Left ventricle myocardium inferior (tissue), 1 donor: Measurements from ENCODE around the gene NRGN. TPM values are rescaled to one million over a fixed set of nuclear protein-coding genes. Genes with fewer than 3 reads are reported as not detected.

Experiments
- DNase-seq: peaks from one replicate; pipeline ENCODE4 v3.0.0-alpha.2; 2020
- H3K27ac ChIP-seq: fragments of 200-600 bp; replicated peaks from 2 replicates; pipeline ENCODE4 v1.8.0; 2021
- H3K27me3 ChIP-seq: fragments of 200-600 bp; 2 replicates; pipeline ENCODE4 v1.8.0; 2021; ENCODE audit warnings: low read depth
- H3K36me3 ChIP-seq: fragments of 200-600 bp; 2 replicates; pipeline ENCODE4 v1.8.0; 2021
- H3K4me1 ChIP-seq: fragments of 200-600 bp; 2 replicates; pipeline ENCODE4 v1.8.0; 2021
- H3K4me3 ChIP-seq: fragments of 200-600 bp; 2 replicates; pipeline ENCODE4 v1.8.0; 2021; ENCODE audit warnings: mild to moderate bottlenecking, moderate library complexity
- H3K9me3 ChIP-seq: fragments of 200-600 bp; replicated peaks from 2 replicates; pipeline ENCODE4 v1.8.0; 2021
- intact Hi-C: fragments of 100-400 bp; cut with micrococcal nuclease; formaldehyde crosslinking; loops from one replicate; pipeline ENCODE4 v1.11.0; 2022
- total RNA-seq: library from RNA; stranded (reverse); fragmentation: NEBNext Ultra II Directional; extraction: Animal tissue kit (Norgen Biotek cat#: 25700); gene quantifications from one replicate; pipeline ENCODE4 v1.2.1, GENCODE V29; 2021
- TF ChIP-seq, protein P1 (sequence below): fragments of 200-600 bp; IDR thresholded peaks from 2 replicates; pipeline ENCODE4 v1.8.0; 2021; ENCODE audit warnings: antibody characterized with exemption, mild to moderate bottlenecking, borderline replicate concordance
- donor health status: DM: no; HTN: yes; CAD: no; lungs with severe emphysema.

NRGN gene
- total RNA-seq, 1 donor from 2014 or later, result 5.0 TPM

DNA sequence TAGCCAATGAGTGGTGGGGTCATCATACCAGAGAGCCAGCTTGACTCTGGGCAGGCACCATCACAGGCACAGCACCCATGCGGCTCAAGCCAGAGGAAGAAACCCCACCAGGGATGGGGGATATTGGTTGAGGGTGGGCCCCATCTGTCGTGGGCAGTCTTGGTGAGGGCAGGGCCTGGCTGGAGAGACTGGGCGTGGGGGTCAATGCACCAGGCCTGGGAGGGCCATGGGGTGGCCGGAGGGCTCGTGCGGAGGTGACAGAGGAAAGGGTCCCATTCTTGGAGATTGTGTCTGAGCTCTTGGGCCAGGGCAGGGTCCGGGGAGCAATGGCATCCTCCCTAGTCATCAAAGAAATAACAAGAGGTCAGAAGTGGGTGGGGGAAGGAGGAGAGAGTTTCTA lies 13.9 kb downstream of the NRGN start:
- DNase-seq, result no peak
- H3K4me1 ChIP-seq, result peaks cover 99% of the 10 kb centered on the region
- TF ChIP-seq, protein P1, sequence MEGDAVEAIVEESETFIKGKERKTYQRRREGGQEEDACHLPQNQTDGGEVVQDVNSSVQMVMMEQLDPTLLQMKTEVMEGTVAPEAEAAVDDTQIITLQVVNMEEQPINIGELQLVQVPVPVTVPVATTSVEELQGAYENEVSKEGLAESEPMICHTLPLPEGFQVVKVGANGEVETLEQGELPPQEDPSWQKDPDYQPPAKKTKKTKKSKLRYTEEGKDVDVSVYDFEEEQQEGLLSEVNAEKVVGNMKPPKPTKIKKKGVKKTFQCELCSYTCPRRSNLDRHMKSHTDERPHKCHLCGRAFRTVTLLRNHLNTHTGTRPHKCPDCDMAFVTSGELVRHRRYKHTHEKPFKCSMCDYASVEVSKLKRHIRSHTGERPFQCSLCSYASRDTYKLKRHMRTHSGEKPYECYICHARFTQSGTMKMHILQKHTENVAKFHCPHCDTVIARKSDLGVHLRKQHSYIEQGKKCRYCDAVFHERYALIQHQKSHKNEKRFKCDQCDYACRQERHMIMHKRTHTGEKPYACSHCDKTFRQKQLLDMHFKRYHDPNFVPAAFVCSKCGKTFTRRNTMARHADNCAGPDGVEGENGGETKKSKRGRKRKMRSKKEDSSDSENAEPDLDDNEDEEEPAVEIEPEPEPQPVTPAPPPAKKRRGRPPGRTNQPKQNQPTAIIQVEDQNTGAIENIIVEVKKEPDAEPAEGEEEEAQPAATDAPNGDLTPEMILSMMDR, result no peak
- H3K27me3 ChIP-seq, result peaks cover 88% of the 10 kb centered on the region
- peak overlapping the region; percentile 42 for H3K27ac ChIP-seq
- H3K9me3 ChIP-seq, result no peaks in the 10 kb centered on the region
- intact Hi-C loops, result no loop called here
- peaks cover 20% of the 10 kb centered on the region for H3K36me3 ChIP-seq
- no peak overlapping the region for H3K4me3 ChIP-seq

DNA sequence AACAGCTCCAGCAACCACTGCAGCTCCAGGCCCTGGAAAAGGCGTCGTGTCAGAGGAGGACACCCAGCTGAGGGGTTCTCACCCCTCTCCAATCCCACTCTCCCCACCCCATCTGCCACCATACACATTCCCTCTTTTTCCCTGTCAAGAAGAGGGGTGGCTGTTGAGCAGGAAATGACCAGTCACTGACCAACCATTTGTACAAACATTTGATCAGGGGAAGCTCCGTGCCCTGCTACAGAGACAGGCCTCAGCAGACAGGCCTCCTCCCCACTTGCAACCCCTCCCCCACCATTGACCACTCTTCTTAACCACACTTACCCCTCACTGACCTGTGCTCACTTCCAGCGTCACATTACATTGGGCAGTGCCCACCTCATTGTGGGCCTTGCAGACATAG lies 14.6 kb downstream of the NRGN start:
- H3K27me3 ChIP-seq, result peaks cover 88% of the 10 kb centered on the region
- peaks cover 99% of the 10 kb centered on the region for H3K4me1 ChIP-seq
- peaks cover 20% of the 10 kb centered on the region for H3K36me3 ChIP-seq
- DNase-seq, result no peak
- no peak overlapping the region for H3K4me3 ChIP-seq
- no peaks in the 10 kb centered on the region for H3K9me3 ChIP-seq
- H3K27ac ChIP-seq, result peak overlapping the region; percentile 42
- TF ChIP-seq, protein P1, result no peak
- intact Hi-C loops, result no loop called here

DNA sequence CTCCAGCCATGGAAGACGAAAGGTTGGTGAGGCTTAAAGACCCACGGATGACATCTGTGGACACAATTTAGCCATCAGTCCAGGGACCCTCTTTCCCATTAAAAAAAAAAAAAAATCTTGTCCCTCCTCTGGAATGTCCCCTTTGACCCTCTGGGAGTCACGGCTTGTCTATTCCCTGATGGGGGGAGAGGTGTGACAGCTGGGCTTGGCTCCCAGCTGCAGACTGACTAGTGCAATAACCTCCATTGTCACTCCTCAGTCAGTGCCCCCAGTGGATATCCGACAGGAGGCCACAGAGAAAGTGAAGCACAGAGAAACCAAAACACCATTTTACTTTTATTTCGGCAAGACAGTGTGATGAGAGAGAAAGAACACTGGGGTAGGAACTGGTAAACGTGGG lies 15.0 kb downstream of the NRGN start:
- intact Hi-C loops, result no loop called here
- Histone ChIP-seq H3K27me3 (peaks cover 88% of the 10 kb centered on the region), H3K36me3 (peaks cover 20% of the 10 kb centered on the region), H3K4me1 (peaks cover 99% of the 10 kb centered on the region), H3K27ac (peak overlapping the region; percentile 42), H3K4me3 (no peak overlapping the region), H3K9me3 (no peaks in the 10 kb centered on the region)
- DNase-seq, result no peak
- TF ChIP-seq, protein P1, result no peak

DNA sequence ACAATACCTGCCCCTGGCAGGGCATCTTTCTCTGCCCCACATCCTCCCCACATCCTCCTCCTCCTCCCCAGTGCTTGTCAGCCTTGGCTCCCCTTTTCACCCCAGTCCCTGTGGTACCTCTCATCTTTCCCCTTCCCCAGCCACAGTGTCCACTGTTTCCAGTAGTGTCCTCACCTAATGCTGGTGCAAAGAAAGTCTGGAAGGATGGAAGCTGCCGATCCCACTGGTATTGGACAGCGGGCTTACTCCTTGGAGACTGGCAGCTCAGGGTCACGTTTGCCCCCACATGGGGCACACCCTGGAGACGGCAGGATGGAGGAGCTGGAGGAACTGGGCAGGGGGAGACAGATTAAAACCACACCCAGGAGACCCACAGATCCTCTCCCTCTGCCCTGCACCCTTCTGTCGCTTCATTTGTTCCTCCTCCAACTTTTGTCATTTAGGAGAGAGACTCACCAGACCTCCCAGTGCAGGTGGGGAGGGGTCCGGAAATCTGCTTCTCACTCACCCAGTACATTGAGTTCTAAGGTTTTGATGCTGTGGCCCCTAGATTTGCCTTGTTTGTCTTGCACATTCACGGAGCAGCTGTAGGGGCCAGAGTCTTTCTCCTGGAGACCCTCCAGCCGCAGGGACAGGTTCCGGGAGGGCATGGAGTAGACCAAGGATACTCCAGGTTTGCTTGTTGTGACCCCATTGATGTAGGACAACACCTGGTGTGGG lies 16.5 kb downstream of the NRGN start:
- Histone ChIP-seq H3K4me3 (peak overlapping the region; percentile 21), H3K36me3 (peaks cover 28% of the 10 kb centered on the region), H3K9me3 (no peaks in the 10 kb centered on the region), H3K27ac (peak overlapping the region; percentile 98), H3K4me1 (peaks cover 99% of the 10 kb centered on the region), H3K27me3 (peaks cover 88% of the 10 kb centered on the region)
- TF ChIP-seq, protein P1, result no peak
- no peak for DNase-seq
- intact Hi-C loops, result no loop called here

DNA sequence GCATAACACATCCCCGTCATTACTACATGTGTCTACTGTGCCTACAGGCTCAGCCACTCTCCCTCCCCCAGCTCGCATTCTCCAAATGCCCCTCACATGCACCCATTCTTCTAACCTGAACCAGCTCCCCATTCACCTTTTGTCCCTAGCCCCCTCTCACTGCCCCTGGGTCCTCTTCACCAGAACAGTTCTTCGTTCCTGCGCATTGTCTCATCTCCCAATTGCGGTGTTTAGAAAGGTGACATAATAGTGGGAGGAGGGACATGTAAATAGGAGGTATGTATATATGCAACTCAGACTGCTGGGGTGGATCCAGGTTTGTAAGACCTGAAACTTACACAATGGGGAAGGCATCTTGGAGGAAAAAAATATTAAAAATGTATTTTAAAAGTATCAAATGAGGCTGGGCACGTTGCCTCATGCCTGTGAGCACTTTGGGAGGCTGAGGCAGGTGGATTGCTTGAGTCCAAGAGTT lies 17.0 kb downstream of the NRGN start:
- Histone ChIP-seq H3K4me3 (peak overlapping the region; percentile 21), H3K36me3 (peaks cover 28% of the 10 kb centered on the region), H3K27me3 (peaks cover 88% of the 10 kb centered on the region), H3K27ac (peak overlapping the region; percentile 98), H3K4me1 (peaks cover 99% of the 10 kb centered on the region), H3K9me3 (no peaks in the 10 kb centered on the region)
- DNase-seq, result no peak
- intact Hi-C loops, result no loop called here
- TF ChIP-seq, protein P1, result no peak
